Esophagus mucosa (tissue), 1 donor: ENCODE measurements around the gene LHX4. TPM values are rescaled to one million over a fixed set of nuclear protein-coding genes. Genes with fewer than 3 reads are reported as not detected.

Source experiments
- ATAC-seq: fragments of 200-7000 bp; cut with Tn5 transposase; one replicate; pipeline ENCODE4 v1.9.1; 2020
- total RNA-seq: library from RNA; stranded (reverse); gene quantifications from one replicate; pipeline ENCODE4 v1.2.4, GENCODE V29; 2023
- donor health status: DM: yes; HTN: yes; CAD: no.

The LHX4 gene
- total RNA-seq, 1 donor from 2014 or later, result 0.08 TPM

GRCh38 chr1:180312926-180313325 is 82.9 kb downstream of the LHX4 start:
- ATAC-seq, result no peak

- ATAC-seq, result no peak
Observed at GRCh38 chr1:180327089-180327488, 97.0 kb downstream of the LHX4 start.

Other genes with a start within 250 kb of the LHX4 start
- 116 TPM for gene QSOX1, start 75.4 kb upstream of the LHX4 start, total RNA-seq